ENCODE measurements around the gene RNF141. TPM values are rescaled to one million over a fixed set of nuclear protein-coding genes. Genes with fewer than 3 reads are reported as not detected.
A peak's percentile ranks its signal among the peaks of the same experiment; 100 is the strongest.

The RNF141 gene
- total RNA-seq, 1 experiment from 2014 or later: 13.9 TPM

DNA sequence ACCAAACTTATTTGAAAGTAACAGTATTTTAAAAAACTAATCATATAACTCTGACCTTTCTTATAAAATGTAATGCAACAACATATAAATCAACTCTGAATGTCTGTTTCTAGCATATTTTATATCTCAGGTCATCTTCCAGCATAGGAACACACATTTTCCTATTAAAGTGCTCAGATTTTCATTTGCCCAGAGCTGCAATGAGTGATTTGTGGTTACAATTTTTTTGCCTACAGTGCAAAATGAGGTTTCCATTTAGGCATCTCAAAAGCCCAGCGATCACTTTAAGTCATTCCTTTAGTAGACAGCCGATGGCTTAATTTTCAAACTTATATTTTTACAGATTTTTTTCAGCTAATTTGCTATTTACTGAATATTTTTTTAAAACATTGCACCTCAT is 26.5 kb upstream of the RNF141 start:
- H3K9me3 ChIP-seq (replicated peaks): no peaks in the 10 kb centered on the region; the same call in 1 of the 2 replicates

DNA sequence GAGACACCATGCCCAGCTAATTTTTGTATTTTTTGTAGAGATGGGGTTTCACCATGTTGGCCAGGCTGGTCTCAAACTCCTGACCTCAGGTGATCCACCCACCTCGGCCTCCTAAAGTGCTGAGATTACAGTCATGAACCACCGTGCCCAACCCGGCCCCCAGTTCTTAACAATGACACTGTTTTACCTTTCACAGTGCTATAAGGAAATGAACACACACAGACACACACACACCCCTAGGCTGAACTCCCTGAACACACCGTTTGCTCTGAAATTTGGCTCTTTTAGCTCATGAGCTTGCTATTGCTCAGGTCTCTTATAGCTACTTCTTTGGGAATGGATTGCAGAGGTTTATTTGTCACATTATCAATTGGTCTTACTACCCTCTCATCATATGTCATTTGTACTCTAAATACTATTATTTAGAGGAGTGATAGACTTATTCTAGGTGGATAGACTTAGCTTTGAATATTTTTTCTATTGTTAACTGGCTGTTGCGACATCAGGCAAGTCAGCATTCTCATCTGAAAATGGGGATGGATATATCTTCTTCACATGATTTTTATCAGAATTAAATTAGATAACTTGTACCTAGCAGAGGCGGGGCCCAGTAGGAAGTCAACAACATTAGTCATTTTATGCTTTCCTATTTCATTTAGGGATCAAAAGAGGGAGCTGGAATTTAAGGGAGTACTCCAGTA is 25.4 kb upstream of the RNF141 start:
- no peaks in the 10 kb centered on the region for H3K4me1 ChIP-seq
- DNase-seq: no peak
- H3K27ac ChIP-seq: no peak overlapping the region
- H3K4me3 ChIP-seq: no peak overlapping the region
- no peaks in the 10 kb centered on the region for H3K9me3 ChIP-seq (replicated peaks)
- no peaks in the 10 kb centered on the region for H3K36me3 ChIP-seq
- peaks cover 7% of the 10 kb centered on the region for H3K27me3 ChIP-seq

More for the DNA sequence above, 26.5 kb upstream of the RNF141 start:
- H3K4me1 ChIP-seq: no peaks in the 10 kb centered on the region
- H3K27ac ChIP-seq: no peak overlapping the region
- H3K27me3 ChIP-seq: peaks cover 7% of the 10 kb centered on the region
- DNase-seq: no peak
- no peaks in the 10 kb centered on the region for H3K36me3 ChIP-seq
- H3K4me3 ChIP-seq: no peak overlapping the region

DNA sequence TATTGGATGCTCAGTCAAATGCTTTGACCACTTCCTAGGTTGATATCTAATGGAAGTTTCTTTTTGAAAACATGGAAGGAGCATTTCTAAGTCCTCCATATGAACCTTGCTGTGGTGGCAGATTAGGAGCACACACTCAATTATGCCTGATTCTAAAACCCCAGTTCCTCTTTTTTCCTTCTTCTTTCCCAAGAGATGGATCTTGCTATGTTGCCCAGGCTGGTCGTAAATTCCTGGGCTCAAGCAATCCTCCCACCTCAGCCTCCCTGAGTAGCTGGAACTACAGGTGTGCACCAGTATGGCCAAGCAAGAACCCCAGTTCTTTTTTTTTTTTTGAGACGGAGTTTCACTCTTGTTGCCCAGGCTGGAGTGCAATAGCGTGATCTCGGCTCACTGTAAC is 24.5 kb upstream of the RNF141 start:
- Histone ChIP-seq H3K27me3 (peaks cover 7% of the 10 kb centered on the region), H3K4me1 (no peaks in the 10 kb centered on the region), H3K36me3 (no peaks in the 10 kb centered on the region), H3K4me3 (no peak overlapping the region), H3K9me3 (replicated peaks) (no peaks in the 10 kb centered on the region), H3K27ac (no peak overlapping the region)
- DNase-seq: no peak

DNA sequence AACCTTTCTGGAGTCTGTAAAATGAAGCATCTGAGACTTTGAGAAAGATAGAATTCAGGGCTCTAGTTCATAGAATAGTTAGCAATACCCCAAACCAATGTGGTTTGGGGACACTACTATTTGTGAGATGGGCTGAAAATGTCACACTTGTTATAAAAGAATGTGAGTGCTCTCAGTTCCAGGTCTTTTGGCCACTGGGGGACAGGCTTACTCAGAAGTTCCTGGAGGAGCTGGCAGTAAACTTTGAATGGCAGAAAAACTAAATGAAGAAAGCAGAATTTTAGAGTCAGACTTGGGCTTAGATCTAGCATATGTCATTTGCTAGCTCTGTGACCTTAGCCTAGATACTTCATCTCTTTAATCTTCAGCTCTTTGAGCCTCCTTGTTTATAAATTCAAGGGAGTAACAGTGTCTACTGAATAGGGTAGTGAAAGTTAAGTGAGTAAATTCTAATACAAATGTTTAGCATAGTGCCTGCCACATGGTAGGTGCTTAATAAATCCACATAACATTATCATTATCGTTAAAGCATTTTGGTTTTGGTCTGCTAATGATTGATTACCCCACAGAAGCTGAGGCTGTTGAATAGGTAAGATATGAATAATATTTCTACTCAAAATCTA is 23.8 kb upstream of the RNF141 start:
- no peaks in the 10 kb centered on the region for H3K36me3 ChIP-seq
- DNase-seq: no peak
- no peak overlapping the region for H3K4me3 ChIP-seq
- no peak overlapping the region for H3K27ac ChIP-seq
- H3K4me1 ChIP-seq: no peaks in the 10 kb centered on the region
- 0 out of 2 replicates have a peak, but pooled peaks cover 3% of the 10 kb centered on the region for H3K9me3 ChIP-seq (replicated peaks)
- peaks cover 5% of the 10 kb centered on the region for H3K27me3 ChIP-seq

DNA sequence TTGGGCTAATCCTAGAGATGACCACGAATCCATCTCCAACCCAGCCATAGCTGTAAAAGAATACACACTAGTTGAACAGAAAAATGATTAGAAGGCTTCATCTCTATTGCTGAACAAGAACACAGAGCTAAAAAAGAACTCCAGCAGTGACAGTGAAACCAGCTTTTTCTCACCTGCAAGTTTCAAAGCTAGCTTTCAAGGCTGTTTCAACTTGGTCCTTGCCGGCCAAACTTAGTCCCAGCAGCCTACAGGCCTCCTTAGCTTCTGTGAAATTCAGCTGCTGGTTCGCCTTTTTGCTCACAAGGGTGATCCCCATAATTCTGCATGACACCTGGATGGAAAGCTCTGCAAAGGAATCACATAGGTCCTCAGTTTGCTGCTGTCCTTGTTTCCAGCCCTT is 23.0 kb upstream of the RNF141 start:
- Histone ChIP-seq H3K4me3 (no peak overlapping the region), H3K27ac (no peak overlapping the region), H3K9me3 (replicated peaks) (0 out of 2 replicates have a peak, but pooled peaks cover 3% of the 10 kb centered on the region), H3K27me3 (peaks cover 3% of the 10 kb centered on the region; the same call in 1 of the 2 replicates), H3K4me1 (no peaks in the 10 kb centered on the region), H3K36me3 (no peaks in the 10 kb centered on the region)
- DNase-seq: no peak

DNA sequence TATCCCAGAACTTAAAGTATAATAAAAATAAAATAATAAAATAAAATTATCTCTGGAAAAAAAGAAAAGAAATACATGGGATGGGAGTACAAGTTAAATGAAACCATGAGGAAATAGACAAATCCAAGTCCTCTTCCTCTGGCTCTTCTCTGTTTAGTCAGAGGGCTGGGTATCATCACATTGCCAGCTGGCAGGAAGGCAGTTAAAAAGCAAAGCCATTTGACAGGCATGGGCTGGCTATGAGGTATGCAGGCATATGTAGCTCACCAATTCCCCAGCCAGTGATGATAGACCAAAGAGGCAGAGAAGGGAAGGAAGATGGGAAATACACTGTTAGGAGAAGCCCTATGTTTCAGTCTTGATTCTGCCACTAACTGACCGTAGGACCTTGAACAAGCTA is 21.0 kb upstream of the RNF141 start:
- no peak overlapping the region for H3K27ac ChIP-seq
- DNase-seq: no peak
- H3K4me1 ChIP-seq: no peaks in the 10 kb centered on the region
- no peak overlapping the region for H3K4me3 ChIP-seq
- H3K27me3 ChIP-seq: peaks cover 6% of the 10 kb centered on the region
- H3K36me3 ChIP-seq: no peaks in the 10 kb centered on the region
- H3K9me3 ChIP-seq (replicated peaks): 0 out of 2 replicates have a peak, but pooled peaks cover 3% of the 10 kb centered on the region

DNA sequence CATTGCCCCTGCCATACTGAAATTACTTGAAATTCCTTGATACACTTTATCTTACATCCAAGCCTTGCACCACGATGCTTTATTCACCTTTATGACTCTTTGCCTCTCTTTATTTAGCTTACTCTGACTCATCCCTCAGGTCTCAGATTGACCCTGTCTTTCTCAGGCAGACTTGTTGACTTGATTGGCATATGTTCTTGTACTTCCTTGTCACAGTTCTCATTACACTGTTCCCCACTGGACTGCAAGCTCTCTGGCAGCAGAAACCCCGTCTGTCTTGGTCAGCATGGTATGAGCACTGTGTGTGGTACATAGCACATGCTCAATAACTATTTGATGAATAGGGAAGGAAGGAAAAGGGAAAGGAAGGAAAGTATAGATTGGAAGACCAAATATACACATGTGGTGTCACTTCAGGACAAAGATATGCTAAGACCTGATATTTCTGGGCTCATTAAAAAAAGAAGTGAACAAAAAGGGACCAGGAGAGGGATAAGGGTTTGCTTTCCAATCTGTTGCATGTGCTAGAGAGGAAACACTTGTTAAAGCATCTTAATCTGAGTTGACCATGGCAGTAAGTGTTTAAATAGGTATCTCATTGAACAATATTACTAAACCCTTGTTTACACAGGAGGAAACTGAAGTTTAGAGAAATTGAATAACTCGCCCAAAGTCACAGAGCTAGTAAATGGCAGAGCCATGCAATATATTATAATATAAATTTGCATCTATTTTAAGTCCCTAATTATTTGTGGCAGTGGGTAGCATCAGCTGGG is 20.2 kb upstream of the RNF141 start:
- Histone ChIP-seq H3K9me3 (replicated peaks) (0 out of 2 replicates have a peak, but pooled peaks cover 3% of the 10 kb centered on the region), H3K27ac (no peak overlapping the region), H3K27me3 (peaks cover 3% of the 10 kb centered on the region), H3K4me3 (no peak overlapping the region), H3K4me1 (no peaks in the 10 kb centered on the region), H3K36me3 (no peaks in the 10 kb centered on the region)
- DNase-seq: no peak

DNA sequence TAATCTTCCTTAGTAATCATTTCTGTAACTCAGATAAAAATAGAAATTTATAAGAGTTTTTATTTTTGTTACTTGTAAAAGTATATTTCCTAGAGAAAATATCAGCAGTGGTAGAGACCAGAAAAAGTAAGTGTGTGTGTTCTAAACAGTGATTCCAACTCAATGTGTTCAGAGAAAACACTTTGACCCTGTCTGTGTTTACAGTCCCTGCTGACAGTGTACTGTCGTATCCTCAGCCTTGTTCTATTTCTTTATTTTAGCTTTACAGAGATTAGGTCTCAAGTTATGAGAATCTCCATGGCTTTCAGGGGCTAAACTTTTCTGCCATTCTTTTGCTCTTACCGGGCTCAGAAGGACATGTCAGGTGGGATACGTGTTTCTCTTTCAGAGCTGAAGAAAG is 17.3 kb upstream of the RNF141 start:
- Histone ChIP-seq H3K9me3 (replicated peaks) (0 out of 2 replicates have a peak, but pooled peaks cover 3% of the 10 kb centered on the region), H3K27ac (no peak overlapping the region), H3K4me3 (no peak overlapping the region), H3K4me1 (no peaks in the 10 kb centered on the region), H3K36me3 (no peaks in the 10 kb centered on the region), H3K27me3 (peaks cover 3% of the 10 kb centered on the region)
- no peak for DNase-seq

DNA sequence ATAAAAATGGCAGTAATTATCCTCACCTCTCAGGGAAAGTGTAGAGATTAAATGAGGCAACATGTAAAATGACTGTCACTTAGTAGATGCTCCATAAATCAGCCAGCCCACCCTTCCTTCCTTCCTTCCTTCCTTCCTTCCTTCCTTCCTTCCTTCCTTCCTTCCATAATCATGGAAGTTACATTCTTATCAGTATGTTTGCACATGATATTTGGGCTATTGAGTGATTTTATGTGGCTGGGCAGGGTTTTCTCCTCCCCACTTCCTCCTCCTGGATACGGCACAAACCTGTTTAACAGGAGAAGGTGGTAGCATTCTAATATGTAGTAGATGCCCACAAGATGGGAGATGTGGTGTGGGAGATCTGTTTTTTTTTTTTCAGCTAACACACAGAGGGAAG is 15.6 kb upstream of the RNF141 start:
- DNase-seq: no peak
- H3K4me1 ChIP-seq: no peaks in the 10 kb centered on the region
- no peak overlapping the region for H3K4me3 ChIP-seq
- peaks cover 3% of the 10 kb centered on the region for H3K27me3 ChIP-seq
- 0 out of 2 replicates have a peak, but pooled peaks cover 3% of the 10 kb centered on the region for H3K9me3 ChIP-seq (replicated peaks)
- no peak overlapping the region for H3K27ac ChIP-seq
- H3K36me3 ChIP-seq: no peaks in the 10 kb centered on the region

DNA sequence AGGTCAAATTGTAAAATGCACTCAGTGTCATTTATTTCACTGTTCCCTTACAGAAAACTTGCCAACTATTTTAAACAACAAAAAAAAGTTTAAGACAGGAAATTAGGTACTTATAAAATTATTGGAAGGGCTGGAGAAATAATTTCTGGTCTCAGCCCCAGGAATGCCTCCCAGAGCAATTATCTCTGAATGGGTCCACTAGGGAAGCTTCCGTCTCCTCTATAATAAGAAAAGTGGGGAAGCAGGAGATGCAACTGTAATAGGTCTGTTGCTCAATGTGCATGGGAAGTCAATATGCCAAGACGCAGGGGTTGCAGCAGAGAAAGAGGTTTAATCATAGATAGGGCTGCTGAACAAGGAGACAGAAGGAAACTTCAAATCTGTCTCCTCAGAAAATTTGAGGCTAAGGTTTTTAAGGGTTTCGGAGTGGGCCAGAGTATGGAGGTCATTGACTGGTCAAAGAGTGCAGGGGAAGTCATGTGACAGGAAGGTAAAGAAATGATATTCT is 10.9 kb upstream of the RNF141 start:
- H3K36me3 ChIP-seq: no peaks in the 10 kb centered on the region
- H3K9me3 ChIP-seq (replicated peaks): no peaks in the 10 kb centered on the region
- no peaks in the 10 kb centered on the region for H3K4me1 ChIP-seq
- H3K27ac ChIP-seq: no peak overlapping the region
- H3K4me3 ChIP-seq: no peak overlapping the region
- H3K27me3 ChIP-seq: no peaks in the 10 kb centered on the region
- DNase-seq: no peak

DNA sequence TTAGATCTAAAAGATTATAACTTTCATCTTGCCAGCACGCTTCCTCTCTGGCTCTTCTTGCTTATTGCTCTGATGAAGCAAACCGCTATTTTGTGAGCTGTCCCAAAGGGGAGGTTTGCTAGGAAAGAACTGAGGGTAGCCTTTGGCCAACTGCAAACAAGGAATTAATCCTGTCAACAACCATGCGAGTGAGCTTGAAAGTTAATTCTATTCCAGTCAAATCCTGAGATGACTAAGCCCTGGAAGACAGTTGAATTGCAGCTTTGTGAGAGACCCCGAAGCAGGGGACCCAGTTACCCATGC is 10.3 kb upstream of the RNF141 start:
- no peaks in the 10 kb centered on the region for H3K4me1 ChIP-seq
- no peaks in the 10 kb centered on the region for H3K27me3 ChIP-seq
- H3K27ac ChIP-seq: no peak overlapping the region
- H3K36me3 ChIP-seq: no peaks in the 10 kb centered on the region
- no peak for DNase-seq
- no peak overlapping the region for H3K4me3 ChIP-seq
- no peaks in the 10 kb centered on the region for H3K9me3 ChIP-seq (replicated peaks)

DNA sequence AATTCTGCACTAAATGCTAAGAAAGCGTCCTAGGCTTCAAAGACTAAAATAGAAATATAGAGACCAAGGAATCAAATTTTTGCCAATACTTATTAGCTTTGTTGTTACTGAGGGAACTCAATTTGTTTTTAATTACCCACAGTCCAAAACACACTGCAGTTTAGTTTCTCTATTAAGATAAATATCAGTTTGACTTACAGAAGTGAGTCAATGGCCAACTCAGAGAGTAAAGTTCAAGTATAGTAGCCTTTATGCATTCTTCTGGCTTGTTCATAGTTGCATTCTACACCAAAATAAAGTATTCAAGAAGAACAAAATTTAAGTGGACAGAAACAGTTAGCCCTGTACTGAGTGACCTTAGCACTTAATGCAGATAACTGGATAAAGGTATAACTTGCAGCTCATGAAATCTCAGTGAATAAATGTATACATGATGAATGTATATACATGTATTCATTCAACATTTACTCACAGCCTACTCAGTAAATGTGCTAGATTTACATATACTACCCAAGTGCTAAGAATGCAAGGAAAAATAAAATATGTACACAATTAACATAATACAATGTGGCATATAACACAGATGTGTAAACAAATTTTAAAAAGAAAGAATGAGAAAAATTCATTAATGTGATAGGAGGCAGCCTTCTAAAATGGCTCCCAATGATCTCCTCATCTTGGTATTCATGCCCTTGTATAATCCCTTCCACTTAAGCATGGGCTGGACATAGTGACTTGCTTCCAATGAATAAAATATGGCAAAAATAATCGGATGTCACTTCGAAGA is 9.7 kb upstream of the RNF141 start:
- no peak overlapping the region for H3K4me3 ChIP-seq
- no peaks in the 10 kb centered on the region for H3K9me3 ChIP-seq (replicated peaks)
- H3K36me3 ChIP-seq: no peaks in the 10 kb centered on the region
- no peak overlapping the region for H3K27ac ChIP-seq
- H3K27me3 ChIP-seq: no peaks in the 10 kb centered on the region
- no peak for DNase-seq
- H3K4me1 ChIP-seq: no peaks in the 10 kb centered on the region

DNA sequence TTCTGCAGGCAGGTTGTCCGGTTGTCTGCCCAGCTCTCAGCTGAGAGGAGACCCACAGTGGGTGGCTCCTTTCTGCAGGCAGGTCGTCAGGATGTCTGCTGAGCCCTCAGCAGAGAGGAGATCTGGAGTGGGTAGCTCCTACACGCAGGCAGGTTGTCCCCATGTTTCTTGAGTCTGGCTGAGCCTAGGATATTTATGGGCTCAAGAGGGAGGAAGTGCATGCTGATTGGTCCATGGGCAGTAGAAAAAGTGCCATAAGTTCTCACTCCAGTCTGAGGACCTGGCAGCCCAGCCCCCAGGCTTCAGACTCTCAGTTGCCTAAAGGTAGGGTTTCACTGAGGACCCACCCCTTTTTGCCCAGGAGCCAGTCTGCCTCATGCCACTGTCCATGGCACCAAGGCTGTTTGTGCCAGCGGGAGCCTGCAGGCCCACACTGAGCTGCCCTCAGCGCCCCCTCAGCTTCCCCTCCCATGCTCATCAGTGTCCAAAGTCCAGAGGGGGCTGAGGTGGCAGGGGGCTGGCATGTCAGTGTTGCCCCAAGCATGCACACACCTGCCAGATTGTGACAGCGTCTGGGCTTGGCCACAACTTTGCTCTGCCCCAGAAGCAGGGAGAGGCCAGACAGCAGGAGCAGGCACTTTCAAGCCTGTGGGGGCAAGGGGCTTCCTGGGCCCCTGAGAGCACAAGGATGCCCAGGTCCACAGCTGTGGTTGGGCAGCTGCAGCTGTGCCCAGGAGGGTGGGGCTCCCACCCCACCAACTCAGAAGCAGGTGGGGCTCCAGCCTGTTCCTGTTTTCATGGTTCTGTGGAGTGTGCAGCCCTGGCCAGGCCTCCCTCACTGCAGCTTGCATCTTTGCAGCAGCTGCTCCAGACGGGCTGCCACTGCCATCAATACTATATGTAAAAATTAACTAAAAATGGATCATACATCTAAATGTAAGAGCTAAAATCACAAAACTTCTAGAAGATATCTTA is 3.8 kb upstream of the RNF141 start:
- peak in 1 of 2 experiments; percentile 22 for DNase-seq
- Histone ChIP-seq H3K9me3 (replicated peaks) (no peaks in the 10 kb centered on the region), H3K27ac (no peak overlapping the region), H3K4me1 (peaks cover 4% of the 10 kb centered on the region; the same call in 1 of the 2 replicates), H3K4me3 (no peak overlapping the region), H3K36me3 (no peaks in the 10 kb centered on the region), H3K27me3 (no peaks in the 10 kb centered on the region)

Data from SJCRH30 (cell line).